T47D (cell line): ENCODE results near the gene SOX9.

Experiments
- DNase-seq, 2 experiments: peaks; one replicate each; pipeline versions ENCODE4 v3.0.0 to v3.0.0-alpha.2; 2011 to 2012; ENCODE audit warnings: low read depth in 1 of 2, low spot score in 1 of 2
- JUND ChIP-seq: IDR thresholded peaks from 2 replicates; pipeline ENCODE4 v1.6.1; 2012; ENCODE audit warnings: low read depth
- in situ Hi-C: cut with HindIII; loops from 2 replicates; pipeline ENCODE4 v1.10.0; 2016; ENCODE audit warnings: low sequenced_read_pairs, low pct_unique_long_range_greater_than_20kb

SOX9 gene

DNA sequence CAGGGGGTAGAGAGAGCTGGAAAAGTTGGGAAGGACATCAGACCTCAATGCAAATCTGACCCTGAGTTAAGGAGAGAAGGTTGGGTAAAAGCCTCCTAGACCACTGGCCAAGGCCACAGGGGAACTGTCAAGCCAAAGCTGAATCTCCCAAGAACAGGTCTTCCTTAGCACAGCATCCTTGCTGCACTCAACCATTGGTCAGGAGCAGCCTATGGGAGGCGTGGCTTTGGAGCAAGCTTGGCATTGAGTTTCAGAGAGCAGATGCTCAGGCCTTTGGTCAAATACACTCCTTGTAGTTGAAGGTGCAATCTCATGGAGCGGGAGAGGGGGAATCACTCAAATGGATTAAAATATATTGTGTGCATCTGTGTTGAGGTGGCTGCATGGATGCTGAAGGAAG is 21.8 kb downstream of the SOX9 start:
- in situ Hi-C loops = no loop called here
- DNase-seq = peak in 1 of 2 experiments; percentile 35
- no peak for TF ChIP-seq JUND

DNA sequence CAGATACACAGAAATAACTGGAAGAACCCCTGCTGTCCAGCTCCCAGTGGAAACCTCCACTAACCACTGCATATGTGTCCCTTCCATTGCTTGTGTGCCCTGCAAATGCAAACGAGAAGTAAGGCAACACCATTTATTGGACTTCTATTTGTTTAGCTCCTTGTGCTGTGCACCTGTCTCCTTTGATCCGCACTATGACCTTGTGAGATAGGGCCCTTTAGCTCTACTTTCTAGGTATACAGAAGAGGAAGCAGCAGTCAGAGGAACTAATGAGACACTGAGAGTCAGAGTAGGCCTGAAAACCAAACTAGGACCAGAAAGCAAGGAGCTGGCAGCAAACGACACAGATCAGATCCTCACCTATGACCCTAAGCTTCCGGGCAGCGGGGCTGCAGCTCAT is 22.4 kb downstream of the SOX9 start:
- in situ Hi-C loops = no loop called here
- TF ChIP-seq JUND = no peak

DNA sequence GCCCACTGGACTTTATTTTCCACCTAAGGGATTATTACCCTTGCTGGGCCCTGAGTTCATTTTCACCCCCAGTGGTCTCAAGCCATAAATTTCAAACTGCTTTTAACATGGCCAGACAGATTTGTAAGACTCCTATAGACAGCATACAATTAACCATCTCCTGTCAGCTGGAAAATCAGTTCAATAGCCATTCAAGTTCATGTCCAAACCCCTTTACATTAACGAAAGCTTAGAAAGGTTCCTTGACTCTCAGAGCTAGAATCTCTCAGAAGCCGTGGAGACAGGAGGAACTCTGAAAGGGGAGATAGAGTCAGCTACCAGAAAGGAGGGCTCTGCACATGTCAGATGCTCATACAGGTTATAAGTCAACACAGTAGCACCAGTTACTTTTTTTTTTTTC is 23.3 kb downstream of the SOX9 start:
- DNase-seq = no peak
- no peak for TF ChIP-seq JUND
- in situ Hi-C loops = no loop called here

More for the DNA sequence above, 22.4 kb downstream of the SOX9 start:
- DNase-seq = no peak

GRCh38 chr17:72145562-72145961 is 24.7 kb downstream of the SOX9 start:
- in situ Hi-C loops = no loop called here
- DNase-seq = no peak
- no peak for TF ChIP-seq JUND

DNA sequence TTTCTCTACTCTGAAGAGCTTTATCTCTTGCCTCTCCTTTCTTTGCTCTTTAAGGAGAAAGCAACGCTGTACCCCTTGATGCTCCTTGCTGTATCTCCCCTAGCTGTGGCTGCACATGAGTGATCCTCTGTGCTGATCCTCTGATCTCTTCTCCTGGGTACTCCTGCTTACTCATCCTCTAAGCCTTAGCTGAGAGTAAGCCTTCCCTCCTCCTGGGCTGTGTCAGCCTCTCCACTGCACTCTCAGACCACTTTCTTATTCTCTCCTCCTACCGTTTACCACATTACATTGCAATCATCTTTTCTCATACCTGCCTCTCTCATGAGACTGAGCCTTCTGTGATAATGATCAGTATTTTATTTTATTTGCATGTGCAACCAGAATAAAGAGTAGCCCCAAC is 25.1 kb downstream of the SOX9 start:
- TF ChIP-seq JUND = no peak
- in situ Hi-C loops = no loop called here

GRCh38 chr17:72146371-72146770 is 25.6 kb downstream of the SOX9 start:
- in situ Hi-C loops = no loop called here
- TF ChIP-seq JUND = no peak
- no peak for DNase-seq

More for the DNA sequence above, 25.1 kb downstream of the SOX9 start:
- DNase-seq = peak in 1 of 2 experiments; percentile 38

- DNase-seq = peak in 1 of 2 experiments; percentile 48
- in situ Hi-C loops = no loop called here
- no peak for TF ChIP-seq JUND
Measured at GRCh38 chr17:72150632-72151460, 30.0 kb downstream of the SOX9 start.

- peak; percentile 64 to 92 for DNase-seq
- in situ Hi-C loops = no loop called here
- peak; percentile 85 for TF ChIP-seq JUND
Measured at GRCh38 chr17:72151565-72152386, 31.0 kb downstream of the SOX9 start.

GRCh38 chr17:72152387-72152929 is 31.6 kb downstream of the SOX9 start:
- in situ Hi-C loops = no loop called here
- peak in 1 of 2 experiments; percentile 27 for DNase-seq
- no peak for TF ChIP-seq JUND

GRCh38 chr17:72158895-72159885 is 38.4 kb downstream of the SOX9 start:
- in situ Hi-C loops = no loop called here
- DNase-seq = no peak
- no peak for TF ChIP-seq JUND

DNA sequence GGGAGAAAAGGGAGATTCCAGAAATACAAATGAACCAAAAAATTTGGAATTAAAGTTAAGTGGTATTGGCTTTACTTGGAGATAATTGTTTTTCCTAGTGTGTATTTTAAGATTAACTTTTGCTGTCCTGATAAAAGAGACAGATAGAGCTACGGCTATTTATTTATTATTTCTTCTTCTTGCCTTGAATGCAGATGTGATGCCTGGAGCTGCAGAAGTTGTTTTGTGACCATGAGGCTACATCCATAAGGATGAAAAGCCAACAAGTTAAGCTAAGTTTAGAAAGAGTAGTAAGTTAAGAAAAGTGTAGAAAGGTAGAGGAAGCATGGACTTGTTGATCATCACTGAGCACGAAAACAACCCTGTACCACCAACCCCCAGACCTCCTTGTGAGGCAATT is 41.7 kb downstream of the SOX9 start:
- in situ Hi-C loops = no loop called here
- TF ChIP-seq JUND = no peak
- DNase-seq = no peak

DNA sequence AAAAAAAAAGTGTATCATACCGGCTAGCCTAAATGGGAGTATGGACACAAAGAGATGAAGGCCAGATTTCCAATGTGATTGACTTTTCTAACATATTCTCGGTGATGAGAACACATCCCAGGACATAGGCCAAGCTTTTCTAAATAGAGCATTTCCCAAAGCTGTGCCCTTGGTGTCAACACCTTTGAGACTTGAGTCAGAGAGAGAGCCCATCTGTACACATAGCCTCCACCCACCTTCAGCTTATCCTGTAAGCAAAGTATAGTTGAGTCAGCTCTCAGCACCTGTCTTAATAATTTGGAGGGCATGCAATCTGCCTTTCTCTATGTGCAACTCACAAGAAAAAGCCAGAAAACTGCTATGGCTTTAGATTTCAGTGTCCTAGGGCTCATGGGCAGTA is 42.7 kb downstream of the SOX9 start:
- DNase-seq = no peak
- in situ Hi-C loops = no loop called here
- TF ChIP-seq JUND = no peak
